DND-41 (cell line): ENCODE results near the gene BCAS3.

Experiments
- ATAC-seq: fragments of 200-7000 bp; cut with Tn5 transposase; 3 replicates; pipeline ENCODE4 v1.9.1; 2021; ENCODE audit warnings: low read depth; ENCODE audit not compliant: insufficient read depth
- DNase-seq: peaks from one replicate; pipeline ENCODE4 v3.0.0-alpha.2; 2020
- H2AFZ ChIP-seq: 2 replicates; pipeline ENCODE4 v1.6.0; 2012; ENCODE audit warnings: low read depth, low read length
- H3K27ac ChIP-seq: 2 replicates; pipeline ENCODE4 v1.5.1; 2012; ENCODE audit warnings: low read length, inconsistent platforms
- H3K27me3 ChIP-seq: fragments of 200-600 bp; sonication (generic); 2 replicates; pipeline ENCODE4 v1.6.0; 2012; ENCODE audit warnings: low read length, mild to moderate bottlenecking, inconsistent platforms; ENCODE audit not compliant: insufficient read depth, poor library complexity
- H3K36me3 ChIP-seq: 2 replicates; pipeline ENCODE4 v1.5.1; 2012; ENCODE audit warnings: low read length, inconsistent platforms; ENCODE audit not compliant: insufficient read depth
- H3K4me1 ChIP-seq: 2 replicates; pipeline ENCODE4 v1.5.1; 2012; ENCODE audit warnings: mild to moderate bottlenecking, low read length; ENCODE audit not compliant: insufficient read depth
- H3K4me2 ChIP-seq: 2 replicates; pipeline ENCODE4 v1.6.0; 2012; ENCODE audit warnings: mild to moderate bottlenecking, moderate library complexity, low read length, inconsistent platforms; ENCODE audit not compliant: insufficient read depth
- H3K4me3 ChIP-seq, 2 experiments: fragments of 200-600 bp in 1 of 2; shearing (Covaris generic) in 1 of 2; 2 replicates each; pipeline ENCODE4 v1.5.1; 2012 to 2016; ENCODE audit warnings: inconsistent platforms in 2 of 2, low read length in 2 of 2, mild to moderate bottlenecking in 2 of 2, low read depth in 1 of 2, moderate library complexity in 1 of 2
- H3K79me2 ChIP-seq: 2 replicates; pipeline ENCODE4 v1.6.0; 2012; ENCODE audit warnings: low read length, inconsistent platforms; ENCODE audit not compliant: insufficient read depth
- H3K9ac ChIP-seq: 2 replicates; pipeline ENCODE4 v1.6.0; 2012; ENCODE audit warnings: low read depth, mild to moderate bottlenecking, inconsistent platforms, low read length, moderate library complexity
- H3K9me3 ChIP-seq: 2 replicates; pipeline ENCODE4 v1.5.1; 2012; ENCODE audit warnings: low read length, moderate library complexity, mild to moderate bottlenecking, inconsistent platforms; ENCODE audit not compliant: insufficient read depth, severe bottlenecking
- H4K20me1 ChIP-seq: 2 replicates; pipeline ENCODE4 v1.6.0; 2012; ENCODE audit warnings: low read length; ENCODE audit not compliant: insufficient read depth
- EZH2 ChIP-seq: IDR thresholded peaks from 3 replicates; pipeline ENCODE4 v1.6.1; 2012; ENCODE audit warnings: borderline replicate concordance, low read depth, mild to moderate bottlenecking, moderate library complexity, low read length, inconsistent platforms; ENCODE audit not compliant: severe bottlenecking
- TF ChIP-seq, protein P1 (sequence below): IDR thresholded peaks from 2 replicates; pipeline ENCODE4 v1.5.1; 2012; ENCODE audit warnings: borderline replicate concordance, low read length, moderate library complexity, mild to moderate bottlenecking; ENCODE audit not compliant: poor library complexity, severe bottlenecking; ENCODE audit errors: extremely low read depth

Gene BCAS3

DNA sequence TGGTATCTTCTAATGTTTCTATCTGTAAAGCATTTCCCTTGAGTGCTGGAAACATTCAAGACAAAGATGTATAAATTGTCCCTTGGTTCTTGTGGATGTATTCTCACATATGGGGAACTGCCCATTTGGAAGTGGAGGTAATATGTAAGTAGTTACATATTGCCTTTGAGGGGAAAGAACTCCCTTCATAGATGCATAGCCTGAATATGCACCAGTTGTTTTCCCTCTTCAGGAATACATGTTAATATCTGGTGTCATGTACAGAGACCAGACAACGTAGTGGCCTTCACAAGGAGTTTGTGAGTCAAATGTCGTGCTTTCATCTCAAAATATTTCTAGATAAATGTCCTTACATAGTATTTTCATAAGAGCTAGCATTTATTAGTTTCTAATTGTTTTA, 213.5 kb downstream of the BCAS3 start:
- Histone ChIP-seq H3K4me3 (no peak overlapping the region), H3K36me3 (no peaks in the 10 kb centered on the region), H3K4me2 (no peak overlapping the region), H3K27ac (no peak overlapping the region), H3K4me1 (no peaks in the 10 kb centered on the region), H3K27me3 (no peaks in the 10 kb centered on the region), H3K9ac (no peak overlapping the region), H4K20me1 (no peaks in the 10 kb centered on the region), H3K9me3 (no peaks in the 10 kb centered on the region), H2AFZ (no peak overlapping the region), H3K79me2 (no peaks in the 10 kb centered on the region)
- ATAC-seq, result no peak
- no peak for DNase-seq
- TF ChIP-seq EZH2, result no peak
- TF ChIP-seq, protein P1, sequence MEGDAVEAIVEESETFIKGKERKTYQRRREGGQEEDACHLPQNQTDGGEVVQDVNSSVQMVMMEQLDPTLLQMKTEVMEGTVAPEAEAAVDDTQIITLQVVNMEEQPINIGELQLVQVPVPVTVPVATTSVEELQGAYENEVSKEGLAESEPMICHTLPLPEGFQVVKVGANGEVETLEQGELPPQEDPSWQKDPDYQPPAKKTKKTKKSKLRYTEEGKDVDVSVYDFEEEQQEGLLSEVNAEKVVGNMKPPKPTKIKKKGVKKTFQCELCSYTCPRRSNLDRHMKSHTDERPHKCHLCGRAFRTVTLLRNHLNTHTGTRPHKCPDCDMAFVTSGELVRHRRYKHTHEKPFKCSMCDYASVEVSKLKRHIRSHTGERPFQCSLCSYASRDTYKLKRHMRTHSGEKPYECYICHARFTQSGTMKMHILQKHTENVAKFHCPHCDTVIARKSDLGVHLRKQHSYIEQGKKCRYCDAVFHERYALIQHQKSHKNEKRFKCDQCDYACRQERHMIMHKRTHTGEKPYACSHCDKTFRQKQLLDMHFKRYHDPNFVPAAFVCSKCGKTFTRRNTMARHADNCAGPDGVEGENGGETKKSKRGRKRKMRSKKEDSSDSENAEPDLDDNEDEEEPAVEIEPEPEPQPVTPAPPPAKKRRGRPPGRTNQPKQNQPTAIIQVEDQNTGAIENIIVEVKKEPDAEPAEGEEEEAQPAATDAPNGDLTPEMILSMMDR, result no peak

DNA sequence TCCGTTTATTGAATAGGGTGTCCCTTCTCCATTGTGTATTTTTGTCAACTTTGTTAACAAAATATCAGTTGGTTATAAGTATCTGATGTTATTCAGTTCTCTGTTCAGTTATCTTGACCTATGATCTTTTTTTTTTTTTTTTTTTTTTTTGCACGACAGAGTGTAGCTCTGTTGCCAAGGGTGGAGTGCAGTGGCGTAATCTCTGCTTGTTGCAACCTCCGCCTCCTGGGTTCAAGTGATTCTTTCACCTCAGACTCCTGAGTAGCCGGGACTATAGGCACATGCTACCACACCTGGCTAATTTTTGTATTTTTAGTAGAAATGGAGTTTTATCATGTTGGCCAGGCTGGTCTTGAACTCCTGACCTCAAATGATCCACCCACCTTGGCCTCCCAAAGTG, 215.8 kb downstream of the BCAS3 start:
- Histone ChIP-seq H2AFZ (no peak overlapping the region), H3K79me2 (no peaks in the 10 kb centered on the region), H3K9me3 (peaks cover 7% of the 10 kb centered on the region), H3K9ac (no peak overlapping the region), H3K4me1 (no peaks in the 10 kb centered on the region), H3K27ac (no peak overlapping the region), H3K27me3 (no peaks in the 10 kb centered on the region), H3K4me3 (no peak overlapping the region), H3K4me2 (no peak overlapping the region), H4K20me1 (no peaks in the 10 kb centered on the region), H3K36me3 (no peaks in the 10 kb centered on the region)
- ATAC-seq (no peak), DNase-seq (no peak)
- TF ChIP-seq EZH2, result no peak
- TF ChIP-seq, protein P1, result no peak

DNA sequence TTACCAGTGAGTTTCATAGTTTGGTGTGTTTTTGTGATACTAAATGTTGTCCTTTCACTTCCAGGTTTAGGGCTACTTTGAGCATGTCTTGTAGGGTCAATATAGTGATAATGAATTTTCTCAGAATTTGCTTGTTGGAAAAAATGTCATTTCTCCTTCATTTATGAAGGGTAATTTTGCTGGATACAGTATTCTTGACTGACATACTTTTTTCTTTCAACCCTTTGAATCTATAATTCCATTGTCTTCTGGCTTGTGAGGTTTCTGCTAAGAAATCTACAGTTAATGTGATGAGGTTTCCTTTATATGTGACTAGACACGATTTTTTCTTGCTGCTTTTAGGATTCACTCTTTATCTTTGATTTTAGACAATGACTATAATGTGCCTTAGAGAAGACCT, 219.3 kb downstream of the BCAS3 start:
- DNase-seq (no peak), ATAC-seq (no peak)
- H3K79me2 ChIP-seq, result no peaks in the 10 kb centered on the region
- no peak overlapping the region for H3K9ac ChIP-seq
- H3K9me3 ChIP-seq, result peaks cover 7% of the 10 kb centered on the region
- no peaks in the 10 kb centered on the region for H3K4me1 ChIP-seq
- H3K27me3 ChIP-seq, result no peaks in the 10 kb centered on the region
- no peak overlapping the region for H2AFZ ChIP-seq
- H3K36me3 ChIP-seq, result no peaks in the 10 kb centered on the region
- no peak overlapping the region for H3K4me3 ChIP-seq
- no peak for TF ChIP-seq EZH2
- TF ChIP-seq, protein P1, result no peak
- H4K20me1 ChIP-seq, result no peaks in the 10 kb centered on the region
- no peak overlapping the region for H3K27ac ChIP-seq
- H3K4me2 ChIP-seq, result no peak overlapping the region

DNA sequence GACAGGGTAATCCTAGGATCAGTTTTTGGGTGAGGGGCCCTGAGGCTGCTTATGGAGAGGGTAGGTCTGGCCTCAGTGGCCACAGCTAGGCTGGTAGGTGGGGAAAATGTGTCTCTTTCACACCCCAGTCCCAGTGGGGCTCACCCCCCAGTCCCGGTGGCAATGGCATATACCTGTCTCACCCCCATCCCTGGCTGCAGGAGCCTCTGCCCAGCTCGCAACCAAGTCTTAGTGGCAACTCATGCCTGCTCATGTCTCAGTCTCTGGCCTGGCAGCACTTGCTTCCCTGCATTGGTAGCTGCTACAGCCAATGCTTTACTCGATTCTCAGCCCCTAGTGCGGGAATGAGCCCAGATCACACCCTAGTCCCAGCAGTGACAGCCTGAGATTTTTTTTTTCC, 221.5 kb downstream of the BCAS3 start:
- no peak overlapping the region for H2AFZ ChIP-seq
- H3K4me1 ChIP-seq, result no peaks in the 10 kb centered on the region
- DNase-seq, result no peak
- no peaks in the 10 kb centered on the region for H4K20me1 ChIP-seq
- no peak for TF ChIP-seq EZH2
- TF ChIP-seq, protein P1, result no peak
- H3K4me2 ChIP-seq, result no peak overlapping the region
- H3K9me3 ChIP-seq, result peaks cover 7% of the 10 kb centered on the region
- H3K27me3 ChIP-seq, result no peaks in the 10 kb centered on the region
- H3K9ac ChIP-seq, result no peak overlapping the region
- H3K79me2 ChIP-seq, result no peaks in the 10 kb centered on the region
- ATAC-seq, result no peak
- no peaks in the 10 kb centered on the region for H3K36me3 ChIP-seq
- no peak overlapping the region for H3K4me3 ChIP-seq
- H3K27ac ChIP-seq, result no peak overlapping the region
